ENCODE data around the gene RSPRY1.

Gene RSPRY1

DNA sequence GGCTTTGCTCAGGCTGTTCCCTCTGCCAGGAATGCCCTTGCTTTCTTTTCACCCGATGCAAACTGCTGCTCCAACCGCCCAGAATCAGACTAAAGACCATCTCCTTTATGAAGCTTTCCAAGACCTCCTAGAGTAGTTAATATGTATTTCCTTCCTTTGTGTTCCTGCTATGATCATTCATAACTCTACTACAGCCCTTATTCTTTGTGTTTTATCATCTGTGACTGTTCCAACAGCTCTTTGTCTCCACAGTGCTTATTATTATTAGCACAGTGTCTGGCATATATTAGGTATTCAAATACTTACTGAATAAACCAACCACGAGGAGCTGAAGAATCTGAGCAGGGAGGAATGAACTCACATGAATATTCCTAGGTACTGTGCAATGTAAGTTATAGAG is 7.9 kb upstream of the RSPRY1 start:
- H3K27me3 ChIP-seq (ENCODE audit: insufficient read depth, poor library complexity, severe bottlenecking) = no peaks in the 10 kb centered on the region
- no peak overlapping the region; the same call in 1 of the 2 replicates for H3K27ac ChIP-seq (replicated peaks)
- H3K4me3 ChIP-seq (replicated peaks; ENCODE audit: insufficient read depth, low read length) = no peak overlapping the region
- no peak for DNase-seq (ENCODE audit: low read depth in 1 of 2, low spot score in 1 of 2)
- TF ChIP-seq REST (IDR thresholded peaks at IDR 0.05; ENCODE audit: insufficient replicate concordance, low read depth) (no peak), CTCF (IDR thresholded peaks at IDR 0.05; ENCODE audit: insufficient read depth, low read length) (no peak), SPI1 (IDR thresholded peaks at IDR 0.05; ENCODE audit: borderline replicate concordance, low read depth) (no peak), GABPA (IDR thresholded peaks at IDR 0.05; ENCODE audit: low read depth) (no peak), POLR2AphosphoS5 (IDR thresholded peaks at IDR 0.05; ENCODE audit: low read depth) (no peak)

- Histone ChIP-seq H3K27me3 (ENCODE audit: insufficient read depth, poor library complexity, severe bottlenecking) (no peaks in the 10 kb centered on the region), H3K4me3 (replicated peaks; ENCODE audit: insufficient read depth, low read length) (no peak overlapping the region), H3K27ac (replicated peaks) (no peak overlapping the region; the same call in 1 of the 2 replicates)
- no peak for TF ChIP-seq SPI1 (IDR thresholded peaks at IDR 0.05; ENCODE audit: borderline replicate concordance, low read depth)
- TF ChIP-seq REST (IDR thresholded peaks at IDR 0.05; ENCODE audit: insufficient replicate concordance, low read depth) = no peak
- no peak for DNase-seq (ENCODE audit: low read depth in 1 of 2, low spot score in 1 of 2)
These were observed 7.3 kb upstream of the RSPRY1 start for GRCh38 chr16:57178793-57179212.

- TF ChIP-seq POLR2AphosphoS5 (IDR thresholded peaks at IDR 0.05; ENCODE audit: low read depth) = no peak
- no peak for TF ChIP-seq SPI1 (IDR thresholded peaks at IDR 0.05; ENCODE audit: borderline replicate concordance, low read depth)
- no peak for TF ChIP-seq REST (IDR thresholded peaks at IDR 0.05; ENCODE audit: insufficient replicate concordance, low read depth)
- no peak for TF ChIP-seq CTCF (IDR thresholded peaks at IDR 0.05; ENCODE audit: insufficient read depth, low read length)
- no peak for TF ChIP-seq GABPA (IDR thresholded peaks at IDR 0.05; ENCODE audit: low read depth)
- no peak for DNase-seq (ENCODE audit: low read depth in 1 of 2, low spot score in 1 of 2)
- no peak overlapping the region for H3K27ac ChIP-seq (replicated peaks)
- H3K27me3 ChIP-seq (ENCODE audit: insufficient read depth, poor library complexity, severe bottlenecking) = no peaks in the 10 kb centered on the region
- no peak overlapping the region for H3K4me3 ChIP-seq (replicated peaks; ENCODE audit: insufficient read depth, low read length)
These were observed 6.8 kb upstream of the RSPRY1 start for GRCh38 chr16:57179215-57179828.

Data from HL-60 (cell line).